GM12875 (cell line): ENCODE results near the gene RASAL2.

ENCODE experiments used
- H3K4me3 ChIP-seq: one replicate; pipeline ENCODE4 v1.5.1; 2011; ENCODE audit warnings: low read depth, low read length, control low read depth
- TF ChIP-seq, protein P1 (sequence below): IDR thresholded peaks from 2 replicates; pipeline ENCODE4 v1.5.1; 2011; ENCODE audit warnings: low read depth, mild to moderate bottlenecking, control low read depth, inconsistent platforms, low read length, moderate library complexity, borderline replicate concordance; ENCODE audit not compliant: insufficient read depth

The RASAL2 gene

DNA sequence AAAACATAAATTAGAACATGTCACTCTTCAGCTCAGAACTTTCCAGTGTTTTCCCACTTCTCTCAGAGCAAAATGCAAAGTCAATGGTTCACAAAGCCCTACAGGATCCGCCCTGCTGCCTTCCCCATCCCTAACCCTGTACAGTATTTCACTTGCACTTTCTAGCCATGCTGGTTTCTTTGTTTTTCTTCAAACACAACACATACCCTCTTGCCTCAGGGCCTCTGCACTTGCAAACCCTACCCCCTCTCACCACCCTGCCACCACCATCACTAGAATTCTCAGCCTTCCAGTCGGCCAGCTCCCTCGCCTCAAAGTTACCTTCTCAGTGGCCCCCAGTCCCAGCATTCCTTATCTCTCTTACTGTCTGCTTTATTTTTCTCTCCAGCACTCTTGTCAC is 436.6 kb downstream of the RASAL2 start:
- TF ChIP-seq, protein P1, sequence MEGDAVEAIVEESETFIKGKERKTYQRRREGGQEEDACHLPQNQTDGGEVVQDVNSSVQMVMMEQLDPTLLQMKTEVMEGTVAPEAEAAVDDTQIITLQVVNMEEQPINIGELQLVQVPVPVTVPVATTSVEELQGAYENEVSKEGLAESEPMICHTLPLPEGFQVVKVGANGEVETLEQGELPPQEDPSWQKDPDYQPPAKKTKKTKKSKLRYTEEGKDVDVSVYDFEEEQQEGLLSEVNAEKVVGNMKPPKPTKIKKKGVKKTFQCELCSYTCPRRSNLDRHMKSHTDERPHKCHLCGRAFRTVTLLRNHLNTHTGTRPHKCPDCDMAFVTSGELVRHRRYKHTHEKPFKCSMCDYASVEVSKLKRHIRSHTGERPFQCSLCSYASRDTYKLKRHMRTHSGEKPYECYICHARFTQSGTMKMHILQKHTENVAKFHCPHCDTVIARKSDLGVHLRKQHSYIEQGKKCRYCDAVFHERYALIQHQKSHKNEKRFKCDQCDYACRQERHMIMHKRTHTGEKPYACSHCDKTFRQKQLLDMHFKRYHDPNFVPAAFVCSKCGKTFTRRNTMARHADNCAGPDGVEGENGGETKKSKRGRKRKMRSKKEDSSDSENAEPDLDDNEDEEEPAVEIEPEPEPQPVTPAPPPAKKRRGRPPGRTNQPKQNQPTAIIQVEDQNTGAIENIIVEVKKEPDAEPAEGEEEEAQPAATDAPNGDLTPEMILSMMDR: no peak
- no peak overlapping the region for H3K4me3 ChIP-seq

DNA sequence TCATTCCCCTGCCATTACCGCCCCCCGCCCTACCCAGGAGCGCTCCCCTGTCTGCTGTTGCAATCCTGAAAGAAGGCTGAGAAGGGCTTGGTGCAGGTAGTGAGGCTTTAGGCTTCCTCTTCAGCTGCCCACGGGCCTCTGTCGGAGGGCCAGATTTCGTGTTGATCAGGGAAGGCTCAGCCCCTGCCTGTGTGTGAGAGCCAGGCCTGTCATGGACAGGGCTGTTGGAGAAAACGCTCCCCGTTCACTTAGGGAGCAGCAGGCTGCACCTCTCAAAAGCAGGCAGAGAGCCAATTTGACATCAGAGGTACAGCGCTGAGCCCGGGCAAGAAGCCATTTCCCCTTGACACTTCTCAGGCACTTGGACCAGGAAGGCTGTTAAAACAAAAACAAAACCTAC is 438.0 kb downstream of the RASAL2 start:
- TF ChIP-seq, protein P1: no peak
- H3K4me3 ChIP-seq: no peak overlapping the region

DNA sequence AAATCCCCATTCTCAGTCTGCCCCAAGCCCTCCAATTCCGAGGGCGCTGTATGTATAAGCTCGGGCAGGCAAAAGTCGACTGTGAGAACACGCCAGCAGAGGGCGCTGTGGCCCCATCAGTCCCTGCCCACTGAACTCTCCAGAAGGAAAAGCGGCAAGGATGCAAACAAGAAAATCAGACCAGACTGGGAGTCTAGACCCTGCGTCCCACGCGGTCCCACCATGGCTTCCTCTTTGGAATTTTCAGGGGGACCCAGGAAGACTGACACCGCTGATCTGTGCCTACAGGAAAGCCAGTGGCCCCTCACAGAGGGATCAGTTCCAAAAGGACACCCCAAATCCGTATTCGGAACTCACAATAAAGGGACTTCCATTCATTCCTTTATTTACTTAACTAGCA is 438.5 kb downstream of the RASAL2 start:
- TF ChIP-seq, protein P1: peak; percentile 83
- no peak overlapping the region for H3K4me3 ChIP-seq

DNA sequence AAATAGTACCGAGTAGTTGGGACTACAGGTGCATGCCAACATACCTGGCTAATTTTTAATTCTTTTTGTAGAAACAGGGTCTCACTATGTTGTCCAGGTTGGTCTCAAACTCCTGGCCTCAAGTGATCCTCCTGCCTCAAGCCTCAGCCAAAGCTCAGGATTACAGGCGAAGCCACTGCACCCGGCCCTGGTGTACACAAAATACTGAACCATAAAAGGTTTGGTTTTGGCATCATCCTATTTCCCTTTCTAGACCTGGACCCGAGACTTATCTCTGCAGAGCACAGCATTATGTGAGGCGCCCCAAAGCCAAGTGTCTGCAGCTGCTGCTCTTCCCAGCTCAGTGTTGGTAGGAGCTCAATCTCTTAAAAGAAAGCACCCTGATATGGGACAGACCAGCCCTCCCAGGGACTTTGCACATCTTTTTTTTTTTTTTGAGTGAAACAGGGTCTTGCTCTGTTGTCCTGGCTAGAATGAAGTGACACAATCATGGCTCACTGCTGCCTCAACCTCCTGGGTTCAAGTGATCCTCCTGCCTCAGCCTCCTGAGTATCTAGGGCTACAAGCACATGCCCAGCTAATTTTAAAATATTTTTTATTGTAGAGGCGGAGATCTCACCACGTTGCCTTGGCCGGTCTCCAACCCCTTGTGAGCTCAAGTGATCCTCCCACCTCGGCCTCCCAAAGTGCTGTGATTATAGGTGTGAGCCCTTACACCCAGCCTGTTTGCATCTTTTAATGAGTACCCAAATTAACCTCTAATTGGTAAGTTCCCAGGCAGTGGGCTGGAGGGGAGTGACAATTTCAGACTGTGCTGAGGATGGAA is 439.4 kb downstream of the RASAL2 start:
- no peak overlapping the region for H3K4me3 ChIP-seq
- TF ChIP-seq, protein P1: no peak
